Omental fat pad (tissue), 4 donors: ENCODE measurements around the gene OR3A2. TPM values are rescaled to one million over a fixed set of nuclear protein-coding genes. Genes with fewer than 3 reads are reported as not detected.
"Not testable (repeated sequence)": the region's sequence is repeated elsewhere in the genome, so short reads cannot be mapped to it uniquely, and the experiment has no call there.

Experiments
- ATAC-seq: fragments of 150-250 bp; one replicate; pipeline ENCODE4 v1.9.1; 2016; ENCODE audit warnings: mild to moderate bottlenecking, moderate library complexity; ENCODE audit not compliant: low FRiP score
- DNase-seq: peaks from one replicate; pipeline ENCODE4 v3.0.0-alpha.2; 2019; ENCODE audit warnings: low spot score
- total RNA-seq, 4 donors: library from RNA; depleted of rRNA; stranded (reverse); fragments of >200 nt; gene quantifications; one replicate each; pipeline ENCODE4 v1.1.0, GENCODE V29; 2016
- TF ChIP-seq, protein P1 (sequence below), 3 donors: fragments of 450-650 bp; IDR thresholded peaks; one replicate each; pipeline ENCODE4 v1.5.1; 2016 to 2017; ENCODE audit warnings: antibody characterized with exemption in 3 of 3, mild to moderate bottlenecking in 3 of 3, moderate library complexity in 2 of 3

The OR3A2 gene
- total RNA-seq, 4 donors from 2014 or later: 0.24 TPM; not detected in 3

GRCh38 chr17:3335876-3336275 is 50.2 kb downstream of the OR3A2 start:
- ATAC-seq: no peak
- DNase-seq: no peak
- TF ChIP-seq, protein P1, sequence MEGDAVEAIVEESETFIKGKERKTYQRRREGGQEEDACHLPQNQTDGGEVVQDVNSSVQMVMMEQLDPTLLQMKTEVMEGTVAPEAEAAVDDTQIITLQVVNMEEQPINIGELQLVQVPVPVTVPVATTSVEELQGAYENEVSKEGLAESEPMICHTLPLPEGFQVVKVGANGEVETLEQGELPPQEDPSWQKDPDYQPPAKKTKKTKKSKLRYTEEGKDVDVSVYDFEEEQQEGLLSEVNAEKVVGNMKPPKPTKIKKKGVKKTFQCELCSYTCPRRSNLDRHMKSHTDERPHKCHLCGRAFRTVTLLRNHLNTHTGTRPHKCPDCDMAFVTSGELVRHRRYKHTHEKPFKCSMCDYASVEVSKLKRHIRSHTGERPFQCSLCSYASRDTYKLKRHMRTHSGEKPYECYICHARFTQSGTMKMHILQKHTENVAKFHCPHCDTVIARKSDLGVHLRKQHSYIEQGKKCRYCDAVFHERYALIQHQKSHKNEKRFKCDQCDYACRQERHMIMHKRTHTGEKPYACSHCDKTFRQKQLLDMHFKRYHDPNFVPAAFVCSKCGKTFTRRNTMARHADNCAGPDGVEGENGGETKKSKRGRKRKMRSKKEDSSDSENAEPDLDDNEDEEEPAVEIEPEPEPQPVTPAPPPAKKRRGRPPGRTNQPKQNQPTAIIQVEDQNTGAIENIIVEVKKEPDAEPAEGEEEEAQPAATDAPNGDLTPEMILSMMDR (IDR thresholded peaks at IDR 0.05): no peak

DNA sequence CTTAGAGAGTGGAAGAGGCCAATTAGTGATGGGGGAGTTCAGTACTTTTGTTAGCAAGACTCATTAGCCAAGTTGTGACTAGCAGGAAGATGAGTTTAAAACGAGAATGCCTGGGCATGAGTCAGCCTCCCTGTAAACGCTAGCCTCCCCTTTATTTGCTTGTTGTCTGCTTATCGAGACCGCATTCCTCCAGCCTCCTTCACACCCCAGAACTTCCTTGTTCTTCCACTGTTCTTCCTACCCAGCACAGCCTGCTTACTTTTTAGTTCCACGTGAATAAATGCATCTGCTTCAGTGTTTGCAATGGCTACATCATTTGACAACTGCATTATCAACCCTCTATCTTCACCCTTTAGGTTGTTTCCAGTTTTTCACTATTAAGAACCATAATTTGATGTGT is 67.8 kb downstream of the OR3A2 start:
- no peak for ATAC-seq
- DNase-seq: no peak
- TF ChIP-seq, protein P1 (IDR thresholded peaks at IDR 0.05): no peak

DNA sequence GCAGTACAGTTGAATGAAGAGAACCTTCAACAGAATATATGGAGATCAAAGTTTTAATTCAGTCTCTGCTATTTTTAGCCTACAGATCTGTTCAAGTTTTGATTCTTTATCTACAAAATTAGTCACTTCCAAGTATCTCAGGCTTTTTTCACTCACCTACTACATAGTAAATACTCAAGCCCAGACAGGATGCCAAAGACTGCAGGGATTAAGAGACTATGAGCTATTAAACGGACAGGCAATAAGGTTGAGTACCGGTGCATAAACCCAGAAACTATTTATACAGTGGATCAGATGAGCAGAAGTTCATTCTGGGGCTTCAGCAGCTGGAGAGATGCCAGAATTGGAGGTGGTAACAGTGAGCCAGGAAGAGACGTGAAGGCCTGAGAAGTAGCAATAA is 69.3 kb downstream of the OR3A2 start:
- ATAC-seq (no peak), DNase-seq (no peak)
- TF ChIP-seq, protein P1 (IDR thresholded peaks at IDR 0.05): no peak

DNA sequence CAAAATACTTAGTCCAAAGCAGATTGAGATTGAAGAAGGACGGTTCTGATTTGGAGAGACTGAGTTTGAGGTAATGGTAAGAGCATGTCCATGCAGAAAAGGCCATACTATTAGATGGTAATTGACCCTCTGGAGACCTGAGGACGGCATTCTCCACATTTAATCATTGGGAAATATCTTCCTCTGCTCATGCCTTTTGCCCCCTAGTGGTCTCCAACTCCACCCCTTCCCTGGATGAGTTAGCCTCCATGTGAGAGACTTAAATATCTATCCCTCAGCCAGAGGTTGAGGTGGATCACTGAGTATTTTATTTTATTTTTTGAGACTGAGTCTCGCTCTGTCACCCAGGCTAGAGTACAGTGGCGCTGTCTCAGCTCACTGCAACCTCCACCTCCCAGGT is 77.5 kb downstream of the OR3A2 start:
- TF ChIP-seq, protein P1 (IDR thresholded peaks at IDR 0.05): no peak
- DNase-seq (no peak), ATAC-seq (no peak)

DNA sequence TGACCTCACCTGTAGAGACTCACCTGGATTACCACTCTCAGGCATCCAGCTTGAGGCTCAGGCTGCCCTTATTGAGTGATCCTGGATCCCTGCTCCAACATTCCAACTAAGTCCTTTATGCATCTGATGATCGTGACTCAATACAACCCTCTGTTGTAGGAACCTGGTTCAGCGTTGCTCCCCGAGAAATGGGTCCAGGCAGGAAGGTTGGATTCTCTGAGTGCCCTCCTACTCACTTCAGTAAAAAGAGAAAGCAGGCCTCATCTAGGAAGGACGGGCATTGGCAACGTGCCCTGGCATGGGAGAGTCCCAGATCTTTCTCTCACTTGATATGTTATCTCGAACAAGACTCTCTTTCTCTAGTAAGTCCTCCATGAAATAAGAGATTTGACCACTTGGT is 87.8 kb downstream of the OR3A2 start, which contains the start of gene OR3A1:
TSS of gene OR3A1 (minus strand) at position 101 of the 400 bp plus-strand sequence. CDS start 5,778 bp downstream, outside the sequence.
- TF ChIP-seq, protein P1 (IDR thresholded peaks at IDR 0.05): no peak
- no peak for ATAC-seq
- DNase-seq: no peak

GRCh38 chr17:3295632-3296031 is 90.5 kb downstream of the OR3A2 start:
- TF ChIP-seq, protein P1 (IDR thresholded peaks at IDR 0.05): no peak
- DNase-seq: no peak
- no peak for ATAC-seq

DNA sequence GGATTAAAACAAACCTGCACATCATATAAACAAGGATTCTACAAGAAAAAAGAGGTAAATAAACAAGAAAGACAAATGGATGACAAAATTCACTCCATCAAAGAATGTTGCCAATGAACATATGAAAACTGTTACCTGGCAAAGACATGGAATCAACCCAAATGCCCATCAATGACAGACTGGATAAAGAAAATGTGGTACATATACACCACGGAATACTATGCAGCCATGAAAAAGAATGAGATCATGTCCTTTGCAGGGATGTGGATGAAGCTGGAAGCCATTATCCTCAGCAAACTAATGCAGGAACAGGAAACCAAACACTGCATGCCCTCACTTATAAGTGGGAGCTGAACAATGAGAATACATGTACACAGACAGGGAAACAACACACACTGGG is 92.6 kb downstream of the OR3A2 start:
- not testable (repeated sequence) for ATAC-seq, DNase-seq

DNA sequence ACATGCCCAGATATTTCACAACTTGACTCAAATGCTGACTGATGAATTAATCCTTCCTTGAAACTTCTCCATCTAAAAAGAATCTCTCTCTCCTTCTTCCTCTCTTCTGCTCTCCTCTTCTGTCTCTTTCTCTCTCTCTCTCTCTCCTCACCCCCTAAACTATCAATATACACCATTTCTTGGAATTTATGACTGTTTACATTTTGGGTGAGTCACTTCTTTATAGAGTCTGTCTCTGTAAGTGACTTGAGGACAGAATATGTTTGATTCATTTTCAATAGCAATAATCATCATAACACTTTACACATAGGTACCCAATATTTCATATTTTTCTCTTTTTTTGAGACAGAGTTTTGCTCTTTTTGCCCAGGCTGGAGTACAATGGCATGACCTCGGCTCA is 103.2 kb downstream of the OR3A2 start:
- TF ChIP-seq, protein P1 (IDR thresholded peaks at IDR 0.05): no peak
- ATAC-seq (no peak), DNase-seq (no peak)
